OCI-LY3 (cell line): ENCODE measurements around the gene ELFN1.

ENCODE experiments used
- EZH2phosphoT487 ChIP-seq: fragments of 200-600 bp; shearing (Covaris generic); IDR thresholded peaks from 2 replicates; pipeline ENCODE4 v1.6.1; 2018; ENCODE audit warnings: antibody characterized with exemption, mixed run types, low read depth
- TF ChIP-seq, protein P1 (sequence below): fragments of 200-600, 300-600 bp; sonication (generic); IDR thresholded peaks from 2 replicates; pipeline ENCODE4 v1.5.1; 2014; ENCODE audit warnings: antibody characterized with exemption, low read length, low read depth

- TF ChIP-seq, protein P1, sequence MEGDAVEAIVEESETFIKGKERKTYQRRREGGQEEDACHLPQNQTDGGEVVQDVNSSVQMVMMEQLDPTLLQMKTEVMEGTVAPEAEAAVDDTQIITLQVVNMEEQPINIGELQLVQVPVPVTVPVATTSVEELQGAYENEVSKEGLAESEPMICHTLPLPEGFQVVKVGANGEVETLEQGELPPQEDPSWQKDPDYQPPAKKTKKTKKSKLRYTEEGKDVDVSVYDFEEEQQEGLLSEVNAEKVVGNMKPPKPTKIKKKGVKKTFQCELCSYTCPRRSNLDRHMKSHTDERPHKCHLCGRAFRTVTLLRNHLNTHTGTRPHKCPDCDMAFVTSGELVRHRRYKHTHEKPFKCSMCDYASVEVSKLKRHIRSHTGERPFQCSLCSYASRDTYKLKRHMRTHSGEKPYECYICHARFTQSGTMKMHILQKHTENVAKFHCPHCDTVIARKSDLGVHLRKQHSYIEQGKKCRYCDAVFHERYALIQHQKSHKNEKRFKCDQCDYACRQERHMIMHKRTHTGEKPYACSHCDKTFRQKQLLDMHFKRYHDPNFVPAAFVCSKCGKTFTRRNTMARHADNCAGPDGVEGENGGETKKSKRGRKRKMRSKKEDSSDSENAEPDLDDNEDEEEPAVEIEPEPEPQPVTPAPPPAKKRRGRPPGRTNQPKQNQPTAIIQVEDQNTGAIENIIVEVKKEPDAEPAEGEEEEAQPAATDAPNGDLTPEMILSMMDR = no peak
- TF ChIP-seq EZH2phosphoT487 = no peak
These were observed 22.9 kb upstream of the ELFN1 start for GRCh38 chr7:1646957-1647891.
